Gastroesophageal sphincter (tissue), 4 donors: ENCODE data around the gene CHD6. TPM values are rescaled to one million over a fixed set of nuclear protein-coding genes. Genes with fewer than 3 reads are reported as not detected.

Experiments used
- ATAC-seq: fragments of 150-250 bp; one replicate; pipeline ENCODE4 v1.9.1; 2016; ENCODE audit warnings: mild to moderate bottlenecking, moderate library complexity
- H3K27ac ChIP-seq, 4 donors: fragments of 200-600 bp; sonication (generic) in 3 of 4; 1 replicate in 3 of 4; 2 replicates in 1 of 4; pipeline ENCODE4 v1.5.1; 2016 to 2019
- H3K27me3 ChIP-seq: fragments of 200-600 bp; sonication (generic); one replicate; pipeline ENCODE4 v1.5.1; 2019
- H3K36me3 ChIP-seq, 2 donors: fragments of 200-600 bp; sonication (generic); one replicate each; pipeline ENCODE4 v1.5.1; 2019; ENCODE audit warnings: control low read depth in 1 of 2
- H3K4me1 ChIP-seq, 3 donors: fragments of 200-600 bp; sonication (generic); 1 replicate in 2 of 3; 2 replicates in 1 of 3; pipeline ENCODE4 v1.5.1; 2016 to 2019; ENCODE audit warnings: control low read depth in 2 of 3
- H3K4me3 ChIP-seq, 2 donors: fragments of 200-600 bp; sonication (generic); one replicate each; pipeline ENCODE4 v1.5.1; 2019; ENCODE audit warnings: mild to moderate bottlenecking in 1 of 2, moderate library complexity in 1 of 2
- H3K9me3 ChIP-seq, 3 donors: fragments of 200-600 bp; sonication (generic); one replicate each; pipeline ENCODE4 v1.5.1; 2017 to 2019; ENCODE audit warnings: control low read depth in 2 of 3
- EP300 ChIP-seq: sonication (generic); formaldehyde crosslinking; IDR thresholded peaks from one replicate; pipeline ENCODE4 v1.6.1; 2017; ENCODE audit warnings: antibody characterized with exemption, mild to moderate bottlenecking
- POLR2A ChIP-seq, 2 donors: fragments of 450-650 bp; IDR thresholded peaks; one replicate each; pipeline ENCODE4 v1.6.1; 2017; ENCODE audit warnings: antibody characterized with exemption in 2 of 2, mild to moderate bottlenecking in 2 of 2, moderate library complexity in 1 of 2
- POLR2AphosphoS5 ChIP-seq: sonication (generic); formaldehyde crosslinking; IDR thresholded peaks from one replicate; pipeline ENCODE4 v1.6.1; 2017; ENCODE audit warnings: antibody characterized with exemption
- WGBS, 2 donors: methylation state at CpG; one replicate each; pipeline ENCODE4 v1.1.5; 2018; ENCODE audit warnings: low coverage in 1 of 2; 5-methylcytosine and 5-hydroxymethylcytosine counted together
- total RNA-seq, 4 donors: library from RNA; depleted of rRNA; stranded (reverse); fragments of >200 nt; gene quantifications; one replicate each; pipeline ENCODE4 v1.1.0, GENCODE V29; 2016
- TF ChIP-seq, protein P1 (sequence below), 4 experiments: fragments of 200-600 bp in 2 of 4; fragments of 450-650 bp in 2 of 4; sonication (generic) in 1 of 4; IDR thresholded peaks; one replicate each; pipeline ENCODE4 v1.5.1; 2017 to 2019; ENCODE audit warnings: antibody characterized with exemption in 4 of 4, mild to moderate bottlenecking in 2 of 4, moderate library complexity in 2 of 4

Gene CHD6
- total RNA-seq, 4 donors from 2014 or later: 37.4 to 58.3 (median 40.4) TPM

DNA sequence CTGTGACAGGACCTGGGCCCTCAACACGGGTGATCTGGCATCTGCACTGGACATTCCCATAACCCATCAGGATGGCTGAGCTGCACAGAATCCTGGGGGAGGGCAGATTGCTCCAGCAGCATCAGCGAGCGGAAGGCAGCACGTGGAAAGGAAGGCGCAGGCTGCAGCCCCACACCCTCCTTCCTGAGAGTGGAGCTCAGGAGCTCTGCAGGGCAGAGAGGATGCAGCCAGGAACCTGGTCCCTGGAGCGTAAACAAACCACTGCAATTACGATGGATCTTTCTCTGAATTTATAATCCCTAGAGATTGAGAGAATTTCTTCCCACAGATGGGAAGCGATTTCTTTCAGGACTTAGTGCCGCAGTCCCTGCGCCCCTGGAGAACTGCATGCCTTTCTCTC is 211.8 kb downstream of the CHD6 start:
- WGBS, 2 donors: 71 to 93% methylated on average over 3 to 6 of the region's 10 CpGs
- Histone ChIP-seq H3K4me1 (peaks cover 0 to 46% (median 0%) of the 10 kb centered on the region in 3 donors), H3K4me3 (no peak overlapping the region), H3K27ac (peak overlapping the region in 1 of 4 donors; percentile 13), H3K27me3 (no peaks in the 10 kb centered on the region), H3K36me3 (peaks cover 0 to 90% of the 10 kb centered on the region in 2 donors), H3K9me3 (no peaks in the 10 kb centered on the region)
- no peak for ATAC-seq
- TF ChIP-seq EP300: no peak
- no peak for TF ChIP-seq POLR2AphosphoS5
- no peak for TF ChIP-seq POLR2A (IDR thresholded peaks at IDR 0.05)
- TF ChIP-seq, protein P1, sequence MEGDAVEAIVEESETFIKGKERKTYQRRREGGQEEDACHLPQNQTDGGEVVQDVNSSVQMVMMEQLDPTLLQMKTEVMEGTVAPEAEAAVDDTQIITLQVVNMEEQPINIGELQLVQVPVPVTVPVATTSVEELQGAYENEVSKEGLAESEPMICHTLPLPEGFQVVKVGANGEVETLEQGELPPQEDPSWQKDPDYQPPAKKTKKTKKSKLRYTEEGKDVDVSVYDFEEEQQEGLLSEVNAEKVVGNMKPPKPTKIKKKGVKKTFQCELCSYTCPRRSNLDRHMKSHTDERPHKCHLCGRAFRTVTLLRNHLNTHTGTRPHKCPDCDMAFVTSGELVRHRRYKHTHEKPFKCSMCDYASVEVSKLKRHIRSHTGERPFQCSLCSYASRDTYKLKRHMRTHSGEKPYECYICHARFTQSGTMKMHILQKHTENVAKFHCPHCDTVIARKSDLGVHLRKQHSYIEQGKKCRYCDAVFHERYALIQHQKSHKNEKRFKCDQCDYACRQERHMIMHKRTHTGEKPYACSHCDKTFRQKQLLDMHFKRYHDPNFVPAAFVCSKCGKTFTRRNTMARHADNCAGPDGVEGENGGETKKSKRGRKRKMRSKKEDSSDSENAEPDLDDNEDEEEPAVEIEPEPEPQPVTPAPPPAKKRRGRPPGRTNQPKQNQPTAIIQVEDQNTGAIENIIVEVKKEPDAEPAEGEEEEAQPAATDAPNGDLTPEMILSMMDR (IDR thresholded peaks at IDR 0.05): no peak

DNA sequence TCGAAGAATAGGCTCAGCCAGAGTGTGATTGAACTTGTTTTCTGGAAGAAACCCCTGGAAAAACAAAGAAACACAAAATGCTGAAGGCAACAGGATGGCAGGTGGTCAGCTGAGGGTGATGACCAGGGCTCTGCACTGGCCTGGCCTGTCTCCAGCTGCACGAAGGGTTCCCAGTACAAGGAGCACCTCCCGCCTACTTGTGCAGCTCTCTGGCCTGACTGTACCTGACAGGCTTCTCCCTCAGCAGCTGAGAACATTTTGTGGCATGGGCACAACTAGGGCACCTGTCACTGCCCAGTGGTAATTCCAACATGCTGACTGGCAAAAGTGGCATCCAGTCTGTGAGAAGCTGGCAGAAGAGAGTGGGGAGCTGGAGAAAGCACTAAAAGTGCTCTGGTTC is 212.7 kb downstream of the CHD6 start:
- peaks cover 0 to 41% (median 0%) of the 10 kb centered on the region in 3 donors for H3K4me1 ChIP-seq
- ATAC-seq: no peak

DNA sequence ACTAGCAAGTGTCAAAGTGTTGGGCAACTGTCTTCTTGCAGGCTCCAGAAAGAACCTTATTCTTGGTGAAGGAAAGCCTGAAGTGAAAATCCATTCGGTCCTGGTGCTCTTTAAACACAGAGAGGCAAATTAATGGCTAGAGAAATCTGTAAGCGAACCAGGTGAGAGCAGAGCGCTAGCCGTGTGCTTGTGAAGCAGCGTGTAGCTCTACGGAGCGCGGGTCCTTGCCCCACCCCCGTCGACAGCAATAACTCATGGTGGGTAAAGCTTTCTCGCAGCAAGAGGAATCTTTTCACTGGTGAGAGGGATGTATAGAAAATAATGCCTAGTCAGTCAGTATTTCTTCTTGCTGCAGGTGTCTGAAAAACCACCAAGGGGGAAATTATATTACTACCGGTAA is 214.6 kb downstream of the CHD6 start:
- Histone ChIP-seq H3K27me3 (no peaks in the 10 kb centered on the region), H3K36me3 (peaks cover 0 to 62% of the 10 kb centered on the region in 2 donors), H3K4me1 (peaks cover 0 to 37% (median 0%) of the 10 kb centered on the region in 3 donors), H3K27ac (no peak overlapping the region), H3K4me3 (no peak overlapping the region), H3K9me3 (no peaks in the 10 kb centered on the region)
- 88 to 94% methylated on average over 12 of the region's 12 CpGs for WGBS, 2 donors
- TF ChIP-seq EP300: no peak
- TF ChIP-seq, protein P1 (IDR thresholded peaks at IDR 0.05): no peak
- TF ChIP-seq POLR2AphosphoS5: no peak
- TF ChIP-seq POLR2A (IDR thresholded peaks at IDR 0.05): no peak
- no peak for ATAC-seq

More for the DNA sequence above, 212.7 kb downstream of the CHD6 start:
- H3K9me3 ChIP-seq: no peaks in the 10 kb centered on the region
- no peak overlapping the region for H3K27ac ChIP-seq
- no peak overlapping the region for H3K4me3 ChIP-seq
- H3K27me3 ChIP-seq: no peaks in the 10 kb centered on the region
- peaks cover 0 to 80% of the 10 kb centered on the region in 2 donors for H3K36me3 ChIP-seq
- no peak for TF ChIP-seq POLR2AphosphoS5
- WGBS, 2 donors: 60 to 83% methylated on average over 1 to 2 of the region's 3 CpGs

DNA sequence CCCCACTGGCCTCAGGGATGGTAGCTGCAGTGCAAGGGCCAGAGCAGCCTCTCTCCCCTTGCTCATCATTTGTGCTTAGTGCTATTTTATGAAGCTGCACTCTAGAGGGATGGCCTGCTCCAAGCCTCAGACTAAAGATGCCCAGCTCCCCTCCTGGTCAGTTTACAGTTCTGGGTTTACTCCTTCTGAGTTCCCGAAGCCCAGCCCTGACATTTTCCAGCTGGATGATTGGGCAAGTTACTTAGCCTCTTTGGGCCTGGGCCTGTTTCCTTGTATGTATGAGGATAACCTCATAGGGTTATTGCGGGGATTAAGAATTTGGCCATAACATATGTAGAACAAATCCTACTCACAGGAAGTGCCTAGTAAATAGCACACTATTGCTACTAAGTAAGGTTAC is 219.8 kb downstream of the CHD6 start:
- no peaks in the 10 kb centered on the region for H3K27me3 ChIP-seq
- peak; percentile 85 for TF ChIP-seq POLR2AphosphoS5
- TF ChIP-seq, protein P1 (IDR thresholded peaks at IDR 0.05): no peak
- no peak for TF ChIP-seq EP300
- no peak for TF ChIP-seq POLR2A (IDR thresholded peaks at IDR 0.05)
- peak; percentile 65 for ATAC-seq

DNA sequence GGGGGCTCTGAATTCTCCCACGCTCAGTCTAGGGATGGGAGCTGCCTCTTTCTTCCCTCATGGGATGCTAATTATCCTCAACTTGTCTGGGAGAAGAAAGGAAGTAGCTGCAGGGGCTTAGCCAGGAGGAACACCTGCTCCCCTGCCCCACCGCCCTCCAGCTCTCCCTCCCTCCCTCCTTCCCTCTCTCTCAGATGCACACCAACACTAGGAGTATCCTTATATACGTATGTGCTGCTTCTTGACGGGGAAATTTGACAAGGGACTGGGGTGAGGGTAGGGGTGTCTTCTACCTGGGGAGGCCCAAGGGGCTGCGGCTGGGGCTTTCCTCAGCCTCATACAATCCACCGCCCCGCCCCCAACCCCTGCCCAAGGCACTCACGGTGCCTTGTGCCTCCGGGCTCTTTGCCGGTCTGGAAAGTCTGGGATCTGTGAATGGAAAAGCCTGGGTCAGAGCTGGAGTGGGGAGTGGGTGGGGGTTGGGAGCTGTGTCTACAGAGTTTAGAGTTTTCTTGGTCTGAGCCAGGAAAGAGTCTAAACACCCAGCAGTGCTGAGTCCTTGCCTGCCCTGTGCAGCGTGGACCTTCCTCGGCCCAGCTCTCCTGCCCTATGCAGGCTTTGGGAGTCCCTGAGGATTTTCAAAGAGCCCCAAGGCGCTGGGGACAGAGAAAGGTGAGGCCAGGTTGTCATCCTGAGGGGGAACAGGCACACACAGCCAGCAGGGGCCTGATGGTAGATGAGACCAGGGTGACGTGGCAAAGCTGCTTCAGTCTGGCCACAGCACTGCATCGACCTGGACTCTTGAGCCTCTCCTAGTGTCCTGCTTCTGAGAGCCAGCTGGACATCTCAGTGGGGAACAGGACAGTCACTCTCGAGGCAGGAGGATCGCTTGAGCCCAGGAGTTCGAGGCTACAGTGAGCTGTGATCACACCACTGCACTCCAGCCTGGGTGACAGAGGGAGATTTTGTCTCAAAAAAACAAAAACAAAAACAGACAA is 222.2 kb downstream of the CHD6 start:
- H3K4me3 ChIP-seq: no peak overlapping the region
- H3K36me3 ChIP-seq: no peaks in the 10 kb centered on the region
- TF ChIP-seq EP300 (no peak), POLR2A (IDR thresholded peaks at IDR 0.05) (no peak)
- WGBS, 2 donors: 52% methylated on average over 6 of the region's 18 CpGs; no CpG with 5 or more reads in 1 of the 2 donors
- H3K4me1 ChIP-seq: peaks cover 0 to 72% (median 24%) of the 10 kb centered on the region in 3 donors
- H3K27ac ChIP-seq: peak overlapping the region in 3 of 4 donors; percentile 51 to 67 (median 63)
- ATAC-seq: no peak
- no peaks in the 10 kb centered on the region for H3K9me3 ChIP-seq
- no peaks in the 10 kb centered on the region for H3K27me3 ChIP-seq

More for the DNA sequence above, 219.8 kb downstream of the CHD6 start:
- Histone ChIP-seq H3K4me3 (no peak overlapping the region), H3K4me1 (peaks cover 0 to 54% (median 15%) of the 10 kb centered on the region in 3 donors), H3K36me3 (peaks cover 0 to 11% of the 10 kb centered on the region in 2 donors), H3K27ac (peak overlapping the region in 3 of 4 donors; percentile 37 to 50 (median 48)), H3K9me3 (no peaks in the 10 kb centered on the region)
- 45 to 53% methylated on average over 2 of the region's 2 CpGs for WGBS, 2 donors
